Gastrocnemius medialis (tissue), 4 donors: ENCODE measurements around the gene CMPK1. TPM values are rescaled to one million over a fixed set of nuclear protein-coding genes. Genes with fewer than 3 reads are reported as not detected.

Source experiments
- ATAC-seq, 2 donors: fragments of 150-250 bp; one replicate each; pipeline ENCODE4 v1.9.1; 2016
- DNase-seq, 2 donors: peaks; one replicate each; pipeline ENCODE4 v3.0.0-alpha.2; 2019
- H3K27ac ChIP-seq, 4 donors: fragments of 200-600 bp; sonication (generic); 1 replicate in 1 of 4; 2 replicates in 3 of 4; pipeline ENCODE4 v1.5.1; 2016 to 2018; ENCODE audit warnings: mild to moderate bottlenecking in 2 of 4, moderate library complexity in 1 of 4
- H3K27me3 ChIP-seq, 3 donors: fragments of 200-600 bp; sonication (generic) in 2 of 3; 1 replicate in 1 of 3; 2 replicates in 2 of 3; pipeline versions ENCODE4 v1.5.1 to v1.6.0; 2016 to 2019; ENCODE audit warnings: mild to moderate bottlenecking in 1 of 3, moderate library complexity in 1 of 3
- H3K36me3 ChIP-seq, 2 donors: fragments of 200-600 bp; sonication (generic) in 1 of 2; one replicate each; pipeline ENCODE4 v1.5.1; 2017 to 2018
- H3K4me1 ChIP-seq, 2 donors: fragments of 200-600 bp; sonication (generic) in 1 of 2; one replicate each; pipeline ENCODE4 v1.5.1; 2016 to 2017; ENCODE audit warnings: mild to moderate bottlenecking in 2 of 2
- H3K4me3 ChIP-seq, 4 donors: fragments of 200-600 bp; sonication (generic) in 3 of 4; 1 replicate in 1 of 4; 2 replicates in 3 of 4; pipeline ENCODE4 v1.5.1; 2016 to 2019; ENCODE audit warnings: mild to moderate bottlenecking in 2 of 4
- H3K9me3 ChIP-seq, 3 donors: fragments of 200-600 bp; sonication (generic) in 2 of 3; 1 replicate in 1 of 3; 2 replicates in 2 of 3; pipeline ENCODE4 v1.5.1; 2016 to 2019
- CTCF ChIP-seq, 5 experiments: fragments of 450-650 bp in 3 of 5; fragments of 200-600 bp in 2 of 5; sonication (generic) in 2 of 5; IDR thresholded peaks in 4 of 5; conservative IDR thresholded peaks in 1 of 5; 1 replicate in 4 of 5; 2 replicates in 1 of 5; pipeline ENCODE4 v1.5.1; 2016 to 2019; ENCODE audit warnings: antibody characterized with exemption in 5 of 5, mild to moderate bottlenecking in 3 of 5, moderate library complexity in 3 of 5
- POLR2A ChIP-seq, 2 donors: fragments of 450-650 bp; IDR thresholded peaks; one replicate each; pipeline ENCODE4 v1.6.1; 2017; ENCODE audit warnings: antibody characterized with exemption in 2 of 2, mild to moderate bottlenecking in 2 of 2, moderate library complexity in 2 of 2
- in situ Hi-C, 4 donors: fragments of 200-750 bp; cut with MboI; loops; one replicate each; pipeline versions ENCODE4 v1.15.0 to v1.8.0; 2017; ENCODE audit warnings: low sequenced_read_pairs in 4 of 4
- intact Hi-C: fragments of 100-400 bp; cut with DNase I; formaldehyde crosslinking; loops from one replicate; pipeline ENCODE4 v1.15.1; 2023; ENCODE audit warnings: low total_unique reads
- total RNA-seq, 4 donors: library from RNA; depleted of rRNA; stranded (reverse); fragments of >200 nt; gene quantifications; one replicate each; pipeline versions ENCODE4 v1.1.0 to v1.2.3, GENCODE V29; 2016

Gene CMPK1
- total RNA-seq, 4 donors from 2014 or later, result 70.7 to 98.7 (median 88.3) TPM

GRCh38 chr1:47420547-47420946 lies 87.0 kb downstream of the CMPK1 start:
- H3K4me1 ChIP-seq, result no peaks in the 10 kb centered on the region
- H3K36me3 ChIP-seq, result no peaks in the 10 kb centered on the region
- H3K27me3 ChIP-seq, result peaks cover 29 to 35% (median 31%) of the 10 kb centered on the region in 3 donors
- no peaks in the 10 kb centered on the region for H3K9me3 ChIP-seq
- no peak for DNase-seq
- no peak overlapping the region for H3K27ac ChIP-seq
- no peak for ATAC-seq
- in situ Hi-C loops (loop anchor here in 3 of 4 donors (5.0 to 25.0 kb wide), 4 partner anchors 226 to 294 kb away; partner anchors contain the start of gene PDZK1IP1 (in 3 of the 3)), intact Hi-C loops (loop anchor here (5.0 kb wide), 2 partner anchors 228 to 243 kb away; partner anchors contain the start of gene PDZK1IP1)
- TF ChIP-seq CTCF (IDR thresholded peaks at IDR 0.05 in 4 of 5, conservative IDR thresholded peaks at IDR 0.05 in 1 of 5), result no peak
- no peak overlapping the region for H3K4me3 ChIP-seq

- ATAC-seq, result no peak
- H3K27ac ChIP-seq, result no peak overlapping the region
- no peak overlapping the region for H3K4me3 ChIP-seq
- peaks cover 6 to 17% (median 13%) of the 10 kb centered on the region in 3 donors for H3K27me3 ChIP-seq
- intact Hi-C loops (loop anchor here (5.0 kb wide), 2 partner anchors 232 to 247 kb away; partner anchors contain the start of gene PDZK1IP1), in situ Hi-C loops (loop anchor here in 3 of 4 donors (5.0 to 25.0 kb wide), 4 partner anchors 229 to 291 kb away; partner anchors contain the start of gene PDZK1IP1 (in 3 of the 3))
- TF ChIP-seq POLR2A (IDR thresholded peaks at IDR 0.05) (no peak), CTCF (IDR thresholded peaks at IDR 0.05 in 4 of 5, conservative IDR thresholded peaks at IDR 0.05 in 1 of 5) (no peak)
- H3K36me3 ChIP-seq, result no peaks in the 10 kb centered on the region
- H3K4me1 ChIP-seq, result no peaks in the 10 kb centered on the region
- no peak for DNase-seq
- no peaks in the 10 kb centered on the region for H3K9me3 ChIP-seq
Observed at GRCh38 chr1:47423872-47424271, 90.3 kb downstream of the CMPK1 start.

- Histone ChIP-seq H3K4me3 (no peak overlapping the region), H3K9me3 (no peaks in the 10 kb centered on the region), H3K27me3 (peaks cover 0 to 11% (median 11%) of the 10 kb centered on the region in 3 donors), H3K36me3 (no peaks in the 10 kb centered on the region), H3K4me1 (no peaks in the 10 kb centered on the region), H3K27ac (no peak overlapping the region)
- intact Hi-C loops, result loop anchor here (5.0 kb wide), 2 partner anchors 232 to 247 kb away; partner anchors contain the start of gene PDZK1IP1
- peak; percentile 21 to 60 (median 40) for TF ChIP-seq CTCF (IDR thresholded peaks at IDR 0.05 in 4 of 5, conservative IDR thresholded peaks at IDR 0.05 in 1 of 5)
- TF ChIP-seq POLR2A (IDR thresholded peaks at IDR 0.05), result no peak
- no peak for DNase-seq
- in situ Hi-C loops, result loop anchor here in 3 of 4 donors (5.0 to 25.0 kb wide), 4 partner anchors 230 to 290 kb away; partner anchors contain the start of gene PDZK1IP1 (in 3 of the 3)
- no peak for ATAC-seq
Observed at GRCh38 chr1:47424336-47424982, 90.9 kb downstream of the CMPK1 start.

Other genes with a start within 250 kb of the CMPK1 start
- gene CYP4A22, start 196.3 kb upstream of the CMPK1 start, total RNA-seq, result under 1 TPM in 3 of 4 donors, not detected in 1; 0.20 to 0.47 (median 0.32) TPM
- 10 to 100 TPM in 1 of 4 donors, 1 to 10 TPM in 2, not detected in 1; 1.8 to 10.9 (median 3.9) TPM for gene PDZK1IP1, start 143.8 kb upstream of the CMPK1 start, total RNA-seq
- 1 to 10 TPM in 1 of 4 donors, under 1 TPM in 3; 0.59 to 1.6 (median 0.70) TPM for gene TAL1, start 101.6 kb upstream of the CMPK1 start, total RNA-seq
- gene STIL, start 19.6 kb upstream of the CMPK1 start, total RNA-seq, result 1 to 10 TPM in 1 of 4 donors, under 1 TPM in 3; 0.33 to 1.1 (median 0.63) TPM
- gene FOXE3, start 82.5 kb downstream of the CMPK1 start, total RNA-seq, result not detected
- under 1 TPM in 1 of 4 donors, not detected in 3; 0.11 TPM for gene FOXD2, start 104.3 kb downstream of the CMPK1 start, total RNA-seq